ENCODE results near the gene SLC6A13.

GRCh38 chr12:269191-269590 lies 6.6 kb upstream of the SLC6A13 start:
- TF ChIP-seq CTCF (IDR thresholded peaks at IDR 0.05 in 4 of 5, conservative IDR thresholded peaks at IDR 0.05 in 1 of 5): no peak
- no peak for TF ChIP-seq POLR2A (IDR thresholded peaks at IDR 0.05)
